ENCODE results near the gene SEC61A1.

The SEC61A1 gene

GRCh38 chr3:128062033-128062745 is 10.0 kb downstream of the SEC61A1 start:
- no peak for DNase-seq (ENCODE audit: extremely low spot score)
- CTCF ChIA-PET: interaction anchor here (0.6 kb wide), 1 partner anchor 1347 kb away, joined by 3 read pairs; no protein-coding TSS in a partner anchor
- TF ChIP-seq, protein P1, sequence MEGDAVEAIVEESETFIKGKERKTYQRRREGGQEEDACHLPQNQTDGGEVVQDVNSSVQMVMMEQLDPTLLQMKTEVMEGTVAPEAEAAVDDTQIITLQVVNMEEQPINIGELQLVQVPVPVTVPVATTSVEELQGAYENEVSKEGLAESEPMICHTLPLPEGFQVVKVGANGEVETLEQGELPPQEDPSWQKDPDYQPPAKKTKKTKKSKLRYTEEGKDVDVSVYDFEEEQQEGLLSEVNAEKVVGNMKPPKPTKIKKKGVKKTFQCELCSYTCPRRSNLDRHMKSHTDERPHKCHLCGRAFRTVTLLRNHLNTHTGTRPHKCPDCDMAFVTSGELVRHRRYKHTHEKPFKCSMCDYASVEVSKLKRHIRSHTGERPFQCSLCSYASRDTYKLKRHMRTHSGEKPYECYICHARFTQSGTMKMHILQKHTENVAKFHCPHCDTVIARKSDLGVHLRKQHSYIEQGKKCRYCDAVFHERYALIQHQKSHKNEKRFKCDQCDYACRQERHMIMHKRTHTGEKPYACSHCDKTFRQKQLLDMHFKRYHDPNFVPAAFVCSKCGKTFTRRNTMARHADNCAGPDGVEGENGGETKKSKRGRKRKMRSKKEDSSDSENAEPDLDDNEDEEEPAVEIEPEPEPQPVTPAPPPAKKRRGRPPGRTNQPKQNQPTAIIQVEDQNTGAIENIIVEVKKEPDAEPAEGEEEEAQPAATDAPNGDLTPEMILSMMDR (IDR thresholded peaks at IDR 0.05; ENCODE audit: control extremely low read depth, extremely low read depth, low read depth, missing control alignments): no peak
- POLR2A ChIA-PET: no interaction called here

- DNase-seq (ENCODE audit: extremely low spot score): no peak
- TF ChIP-seq, protein P1 (IDR thresholded peaks at IDR 0.05; ENCODE audit: control extremely low read depth, extremely low read depth, low read depth, missing control alignments): no peak
- POLR2A ChIA-PET: interaction anchor here (0.6 to 1.4 kb wide), 2 partner anchors 10 to 1820 kb away, joined by 3 to 5 read pairs; no protein-coding TSS in a partner anchor
- CTCF ChIA-PET: interaction anchor here (1.4 to 1.8 kb wide), 2 partner anchors 12 to 70 kb away, joined by 4 to 7 read pairs; no protein-coding TSS in a partner anchor
Measured at GRCh38 chr3:128063865-128064264, 11.6 kb downstream of the SEC61A1 start.

DNA sequence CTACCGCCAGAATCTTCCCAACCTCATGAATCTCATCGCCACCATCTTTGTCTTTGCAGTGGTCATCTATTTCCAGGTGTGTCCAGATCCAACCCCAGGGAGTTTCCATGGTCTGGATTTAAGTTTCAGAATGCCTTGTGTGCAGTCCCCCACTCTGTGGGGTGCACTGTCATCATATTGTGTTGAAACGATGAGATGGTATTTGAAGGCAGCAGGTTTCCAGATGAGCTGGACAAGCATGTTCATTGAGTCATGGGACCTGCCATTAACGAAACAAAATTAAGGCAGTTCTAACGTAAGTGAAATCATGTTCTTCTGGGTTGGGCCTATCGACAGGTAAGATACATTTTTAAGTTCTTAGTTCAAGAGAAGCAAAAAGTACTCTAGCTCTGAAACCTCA is 12.7 kb downstream of the SEC61A1 start:
- CTCF ChIA-PET: interaction anchor here (1.3 to 2.5 kb wide), 2 partner anchors 9 to 11 kb away, joined by 5 to 11 read pairs; no protein-coding TSS in a partner anchor
- DNase-seq (ENCODE audit: extremely low spot score): no peak
- TF ChIP-seq, protein P1 (IDR thresholded peaks at IDR 0.05; ENCODE audit: control extremely low read depth, extremely low read depth, low read depth, missing control alignments): no peak
- POLR2A ChIA-PET: interaction anchor here (1.4 kb wide), 1 partner anchor 11 kb away, joined by 3 read pairs; no protein-coding TSS in a partner anchor

GRCh38 chr3:128066114-128066513 is 13.9 kb downstream of the SEC61A1 start:
- CTCF ChIA-PET: interaction anchor here (1.0 to 2.5 kb wide), 6 partner anchors 8 to 160 kb away, joined by 3 to 11 read pairs (median 3); no protein-coding TSS in a partner anchor
- TF ChIP-seq, protein P1 (IDR thresholded peaks at IDR 0.05; ENCODE audit: control extremely low read depth, extremely low read depth, low read depth, missing control alignments): no peak
- POLR2A ChIA-PET: interaction anchor here (1.7 kb wide), 1 partner anchor 9 kb away, joined by 4 read pairs; no protein-coding TSS in a partner anchor
- no peak for DNase-seq (ENCODE audit: extremely low spot score)

DNA sequence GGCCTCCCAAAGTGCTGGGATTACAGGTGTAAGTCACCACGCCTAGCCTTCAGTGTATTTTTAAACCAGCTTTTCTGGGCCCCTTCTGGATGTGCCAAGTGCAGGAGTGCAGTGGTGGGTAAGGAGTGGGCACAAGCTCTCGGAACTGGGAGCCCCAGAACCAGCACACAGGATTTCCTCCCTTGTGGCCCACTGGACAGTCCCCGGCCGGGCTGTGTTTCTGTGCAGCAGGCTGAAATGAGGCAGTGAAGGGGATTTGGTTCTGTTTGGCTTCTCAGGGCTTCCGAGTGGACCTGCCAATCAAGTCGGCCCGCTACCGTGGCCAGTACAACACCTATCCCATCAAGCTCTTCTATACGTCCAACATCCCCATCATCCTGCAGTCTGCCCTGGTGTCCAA is 14.4 kb downstream of the SEC61A1 start:
- no peak for DNase-seq (ENCODE audit: extremely low spot score)
- ChIA-PET CTCF (interaction anchor here (0.6 to 4.3 kb wide), 7 partner anchors 9 to 159 kb away, joined by 3 to 26 read pairs (median 3); partner anchors contain the start of gene RUVBL1), POLR2A (interaction anchor here (1.7 kb wide), 1 partner anchor 10 kb away, joined by 4 read pairs; no protein-coding TSS in a partner anchor)
- TF ChIP-seq, protein P1 (IDR thresholded peaks at IDR 0.05; ENCODE audit: control extremely low read depth, extremely low read depth, low read depth, missing control alignments): no peak

DNA sequence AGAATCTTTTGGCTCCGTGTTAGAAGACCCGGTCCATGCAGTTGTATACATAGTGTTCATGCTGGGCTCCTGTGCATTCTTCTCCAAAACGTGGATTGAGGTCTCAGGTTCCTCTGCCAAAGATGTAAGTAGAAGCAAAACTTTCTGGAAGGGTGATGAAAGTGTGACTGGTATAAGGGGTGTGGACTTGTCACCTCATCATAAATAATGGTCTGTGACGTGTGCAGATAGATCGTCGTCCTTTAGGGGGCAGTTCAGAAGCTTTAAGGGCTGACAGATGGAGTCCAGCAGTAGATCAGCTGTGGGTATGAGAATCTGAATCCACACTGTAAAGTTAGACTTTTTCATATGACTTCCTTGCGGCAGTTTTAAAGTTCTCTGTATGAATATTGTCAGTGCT is 15.3 kb downstream of the SEC61A1 start:
- no peak for DNase-seq (ENCODE audit: extremely low spot score)
- POLR2A ChIA-PET: interaction anchor here (1.7 kb wide), 1 partner anchor 11 kb away, joined by 4 read pairs; no protein-coding TSS in a partner anchor

More for the DNA sequence above, 15.3 kb downstream of the SEC61A1 start:
- TF ChIP-seq, protein P1 (IDR thresholded peaks at IDR 0.05; ENCODE audit: control extremely low read depth, extremely low read depth, low read depth, missing control alignments): no peak
- CTCF ChIA-PET: interaction anchor here (1.2 to 4.3 kb wide), 4 partner anchors 9 to 19 kb away, joined by 3 to 26 read pairs (median 8); partner anchors contain the start of gene SEC61A1

Measured in GM10248 (cell line).